ENCODE measurements around the gene TESK2.

GRCh38 chr1:45299296-45299695, 191.7 kb downstream of the TESK2 start:
- TF ChIP-seq POLR2A (IDR thresholded peaks at IDR 0.05), result no peak
- TF ChIP-seq CTCF (IDR thresholded peaks at IDR 0.05), result no peak
- TF ChIP-seq EP300 (IDR thresholded peaks at IDR 0.05), result no peak
- no peak for TF ChIP-seq POLR2AphosphoS5 (IDR thresholded peaks at IDR 0.05)

Measured in suprapubic skin (tissue), 4 donors.